Measurements from ENCODE around the gene DDX3X. TPM values are rescaled to one million over a fixed set of nuclear protein-coding genes. Genes with fewer than 3 reads are reported as not detected.

The DDX3X gene
- total and polyA plus RNA-seq, 2 of the 4 experiments (the other 2 are of a cell fraction), result 64.8 to 229 TPM

DNA sequence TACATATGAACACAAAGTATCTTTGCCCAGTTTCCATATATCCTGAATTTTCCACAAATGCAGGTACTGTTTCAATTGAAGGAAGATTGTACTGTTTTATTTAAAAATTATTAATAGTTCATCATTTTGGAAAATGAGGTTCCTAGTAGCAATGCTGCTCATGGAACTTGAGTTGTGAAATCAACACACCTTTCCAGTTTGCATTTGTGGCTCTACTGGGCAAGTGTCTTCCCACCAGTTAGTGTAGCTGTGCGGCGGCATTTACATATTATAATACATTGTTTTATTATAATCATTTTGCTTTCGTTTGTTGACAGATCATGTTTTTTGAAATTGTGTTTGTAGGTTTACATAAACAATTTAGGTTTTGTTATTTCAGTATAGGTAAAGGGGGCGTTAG lies 2.0 kb upstream of the DDX3X start:
- dilution Hi-C loops (cut with HindIII; ENCODE audit: low sequenced_read_pairs, unreplicated experiment), result no loop called here
- no peak overlapping the region for H2AFZ ChIP-seq (replicated peaks; ENCODE audit: low read length, poor library complexity)
- H3K79me1 ChIP-seq (ENCODE audit: low read depth in 1 of 2, low read length in 2 of 2), result peaks cover 0 to 29% of the 10 kb centered on the region in 2 experiments; a peak in 3 of 4 replicates
- H2AK5ac ChIP-seq (ENCODE audit: low read depth, low read length), result no peak overlapping the region
- no TSS peak for BruUV-seq (replicated peaks)
- in situ Hi-C loops (cut with MboI; ENCODE audit: low sequenced_read_pairs), result no loop called here
- no peak for ATAC-seq (ENCODE audit: low read depth)
- no peak for DNase-seq
- H3K4ac ChIP-seq (ENCODE audit: low read depth, low read length), result peak overlapping the region; percentile 24; the same call in 1 of the 2 replicates
- no peaks in the 10 kb centered on the region for H3K9me3 ChIP-seq (ENCODE audit: control insufficient read depth, insufficient read depth, low read length)
- no peak overlapping the region; the same call in 1 of the 2 replicates for H2BK20ac ChIP-seq (ENCODE audit: low read depth, low read length)
- intact Hi-C loops (cut with micrococcal nuclease), result no loop called here
- H3K9me1 ChIP-seq (ENCODE audit: insufficient read depth, low read length), result 0 out of 2 replicates have a peak, but pooled peaks cover under 1% of the 10 kb centered on the region
- no peaks in the 10 kb centered on the region for H3K36me3 ChIP-seq (ENCODE audit: control insufficient read depth, insufficient read depth, low read length)
- peak overlapping the region; percentile 44; the same call in 1 of the 2 replicates for H3K4me3 ChIP-seq (ENCODE audit: insufficient read depth, low read depth, low read length)
- no peak overlapping the region for H3K9ac ChIP-seq (ENCODE audit: low read depth, low read length)
- H3K4me1 ChIP-seq (ENCODE audit: control insufficient read depth, insufficient read depth, low read length), result peaks cover 5% of the 10 kb centered on the region; the same call in 1 of the 2 replicates
- H4K20me1 ChIP-seq (ENCODE audit: insufficient read depth, low read length), result peaks cover 30% of the 10 kb centered on the region
- WGBS, 2 experiments (ENCODE audit: extremely low coverage in 2 of 2, insufficient read length in 1 of 2), result no CpG with 5 or more reads among the region's 4 CpGs
- CTCF ChIA-PET, result no interaction called here
- H3K14ac ChIP-seq (replicated peaks; ENCODE audit: low read depth, low read length), result peak overlapping the region; percentile 70
- no peak overlapping the region for H2AK9ac ChIP-seq (replicated peaks; ENCODE audit: low read depth, low read length, poor library complexity)
- no peak overlapping the region for H2BK15ac ChIP-seq (ENCODE audit: low read depth, low read length)
- no peaks in the 10 kb centered on the region for H3K27me3 ChIP-seq (ENCODE audit: control insufficient read depth, insufficient read depth, low read length)
- POLR2A ChIA-PET (ENCODE audit: unreplicated experiment), result no interaction called here
- H2BK120ac ChIP-seq (ENCODE audit: low read depth, low read length), result peak overlapping the region; percentile 41
- H4K91ac ChIP-seq (ENCODE audit: insufficient read depth, low read depth, low read length), result no peak overlapping the region
- H3K27ac ChIP-seq (ENCODE audit: insufficient read depth, low read length), result no peak overlapping the region
- no peak overlapping the region for H3K56ac ChIP-seq (ENCODE audit: extremely low read depth, insufficient read depth, low read length)
- no peak overlapping the region for H3K18ac ChIP-seq (ENCODE audit: low read depth, low read length)
- H4K5ac ChIP-seq (ENCODE audit: low read depth, low read length), result peak overlapping the region; percentile 41; the same call in 1 of the 2 replicates
- H3K23ac ChIP-seq (ENCODE audit: low read depth, low read length), result peak overlapping the region; percentile 84; the same call in 1 of the 2 replicates
- peak overlapping the region; percentile 83; the same call in 1 of the 2 replicates for H3K4me2 ChIP-seq (ENCODE audit: low read depth, low read length)
- peak overlapping the region; percentile 87 to 98; a peak in 3 of 4 replicates for H4K8ac ChIP-seq (ENCODE audit: low read depth in 2 of 2, low read length in 2 of 2)
- TF ChIP-seq, protein P1, sequence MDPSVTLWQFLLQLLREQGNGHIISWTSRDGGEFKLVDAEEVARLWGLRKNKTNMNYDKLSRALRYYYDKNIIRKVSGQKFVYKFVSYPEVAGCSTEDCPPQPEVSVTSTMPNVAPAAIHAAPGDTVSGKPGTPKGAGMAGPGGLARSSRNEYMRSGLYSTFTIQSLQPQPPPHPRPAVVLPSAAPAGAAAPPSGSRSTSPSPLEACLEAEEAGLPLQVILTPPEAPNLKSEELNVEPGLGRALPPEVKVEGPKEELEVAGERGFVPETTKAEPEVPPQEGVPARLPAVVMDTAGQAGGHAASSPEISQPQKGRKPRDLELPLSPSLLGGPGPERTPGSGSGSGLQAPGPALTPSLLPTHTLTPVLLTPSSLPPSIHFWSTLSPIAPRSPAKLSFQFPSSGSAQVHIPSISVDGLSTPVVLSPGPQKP (IDR thresholded peaks at IDR 0.05; ENCODE audit: borderline replicate concordance, low read depth, low read length), result no peak
- TF ChIP-seq BHLHE40 (IDR thresholded peaks at IDR 0.05; ENCODE audit: low read depth, low read length) (no peak), NFE2L2 (IDR thresholded peaks at IDR 0.05; ENCODE audit: low read depth, low read length) (no peak), RFX5 (IDR thresholded peaks at IDR 0.05; ENCODE audit: low read depth, low read length) (no peak), SMC3 (IDR thresholded peaks at IDR 0.05; ENCODE audit: low read depth, low read length) (no peak), POLR2A (IDR thresholded peaks at IDR 0.05; ENCODE audit: low read depth, low read length) (no peak)
- TF ChIP-seq, protein P2, sequence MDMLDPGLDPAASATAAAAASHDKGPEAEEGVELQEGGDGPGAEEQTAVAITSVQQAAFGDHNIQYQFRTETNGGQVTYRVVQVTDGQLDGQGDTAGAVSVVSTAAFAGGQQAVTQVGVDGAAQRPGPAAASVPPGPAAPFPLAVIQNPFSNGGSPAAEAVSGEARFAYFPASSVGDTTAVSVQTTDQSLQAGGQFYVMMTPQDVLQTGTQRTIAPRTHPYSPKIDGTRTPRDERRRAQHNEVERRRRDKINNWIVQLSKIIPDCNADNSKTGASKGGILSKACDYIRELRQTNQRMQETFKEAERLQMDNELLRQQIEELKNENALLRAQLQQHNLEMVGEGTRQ (IDR thresholded peaks at IDR 0.05; ENCODE audit: low read depth, low read length), result no peak
- TF ChIP-seq, protein P3, sequence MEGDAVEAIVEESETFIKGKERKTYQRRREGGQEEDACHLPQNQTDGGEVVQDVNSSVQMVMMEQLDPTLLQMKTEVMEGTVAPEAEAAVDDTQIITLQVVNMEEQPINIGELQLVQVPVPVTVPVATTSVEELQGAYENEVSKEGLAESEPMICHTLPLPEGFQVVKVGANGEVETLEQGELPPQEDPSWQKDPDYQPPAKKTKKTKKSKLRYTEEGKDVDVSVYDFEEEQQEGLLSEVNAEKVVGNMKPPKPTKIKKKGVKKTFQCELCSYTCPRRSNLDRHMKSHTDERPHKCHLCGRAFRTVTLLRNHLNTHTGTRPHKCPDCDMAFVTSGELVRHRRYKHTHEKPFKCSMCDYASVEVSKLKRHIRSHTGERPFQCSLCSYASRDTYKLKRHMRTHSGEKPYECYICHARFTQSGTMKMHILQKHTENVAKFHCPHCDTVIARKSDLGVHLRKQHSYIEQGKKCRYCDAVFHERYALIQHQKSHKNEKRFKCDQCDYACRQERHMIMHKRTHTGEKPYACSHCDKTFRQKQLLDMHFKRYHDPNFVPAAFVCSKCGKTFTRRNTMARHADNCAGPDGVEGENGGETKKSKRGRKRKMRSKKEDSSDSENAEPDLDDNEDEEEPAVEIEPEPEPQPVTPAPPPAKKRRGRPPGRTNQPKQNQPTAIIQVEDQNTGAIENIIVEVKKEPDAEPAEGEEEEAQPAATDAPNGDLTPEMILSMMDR (conservative IDR thresholded peaks at IDR 0.05; ENCODE audit: low read depth, low read length), result no peak
- H2BK5ac ChIP-seq (ENCODE audit: low read depth, low read length, poor library complexity, severe bottlenecking), result peak overlapping the region; percentile 97

Measured in IMR-90 (cell line).